ENCODE measurements around the gene CUL4B. TPM values are rescaled to one million over a fixed set of nuclear protein-coding genes. Genes with fewer than 3 reads are reported as not detected.

CUL4B gene
- total RNA-seq, 1 experiment from 2014 or later, result 38.9 TPM

DNA sequence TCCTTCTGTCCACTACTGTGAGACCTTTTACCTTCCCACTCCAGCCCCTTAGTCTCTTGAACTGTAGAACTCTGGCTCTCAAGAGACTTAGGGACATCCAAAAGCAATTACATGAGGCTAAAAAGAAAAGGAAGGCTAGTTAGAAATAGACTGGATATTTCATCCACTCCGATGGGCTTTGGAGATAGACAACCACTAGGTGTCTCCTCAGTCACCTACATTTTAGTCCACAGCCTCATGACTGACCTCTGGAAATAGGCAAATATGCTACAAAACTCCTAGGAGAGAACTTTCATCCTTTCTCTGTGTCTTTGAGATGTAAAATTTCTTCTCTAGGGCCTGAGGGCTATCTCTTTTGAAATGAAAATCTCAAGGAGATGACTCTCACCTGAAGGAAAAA, 46.5 kb downstream of the CUL4B start (continued):
- TF ChIP-seq, protein P1, sequence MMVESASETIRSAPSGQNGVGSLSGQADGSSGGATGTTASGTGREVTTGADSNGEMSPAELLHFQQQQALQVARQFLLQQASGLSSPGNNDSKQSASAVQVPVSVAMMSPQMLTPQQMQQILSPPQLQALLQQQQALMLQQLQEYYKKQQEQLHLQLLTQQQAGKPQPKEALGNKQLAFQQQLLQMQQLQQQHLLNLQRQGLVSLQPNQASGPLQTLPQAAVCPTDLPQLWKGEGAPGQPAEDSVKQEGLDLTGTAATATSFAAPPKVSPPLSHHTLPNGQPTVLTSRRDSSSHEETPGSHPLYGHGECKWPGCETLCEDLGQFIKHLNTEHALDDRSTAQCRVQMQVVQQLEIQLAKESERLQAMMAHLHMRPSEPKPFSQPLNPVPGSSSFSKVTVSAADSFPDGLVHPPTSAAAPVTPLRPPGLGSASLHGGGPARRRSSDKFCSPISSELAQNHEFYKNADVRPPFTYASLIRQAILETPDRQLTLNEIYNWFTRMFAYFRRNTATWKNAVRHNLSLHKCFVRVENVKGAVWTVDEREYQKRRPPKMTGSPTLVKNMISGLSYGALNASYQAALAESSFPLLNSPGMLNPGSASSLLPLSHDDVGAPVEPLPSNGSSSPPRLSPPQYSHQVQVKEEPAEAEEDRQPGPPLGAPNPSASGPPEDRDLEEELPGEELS (CRISPR knock-in tag; IDR thresholded peaks at IDR 0.05), result no peak
- TF ChIP-seq ZNF317 (CRISPR knock-in tag; IDR thresholded peaks at IDR 0.05; ENCODE audit: borderline replicate concordance, low read depth) (no peak), ELF4 (CRISPR knock-in tag; IDR thresholded peaks at IDR 0.05; ENCODE audit: low read depth) (no peak)

DNA sequence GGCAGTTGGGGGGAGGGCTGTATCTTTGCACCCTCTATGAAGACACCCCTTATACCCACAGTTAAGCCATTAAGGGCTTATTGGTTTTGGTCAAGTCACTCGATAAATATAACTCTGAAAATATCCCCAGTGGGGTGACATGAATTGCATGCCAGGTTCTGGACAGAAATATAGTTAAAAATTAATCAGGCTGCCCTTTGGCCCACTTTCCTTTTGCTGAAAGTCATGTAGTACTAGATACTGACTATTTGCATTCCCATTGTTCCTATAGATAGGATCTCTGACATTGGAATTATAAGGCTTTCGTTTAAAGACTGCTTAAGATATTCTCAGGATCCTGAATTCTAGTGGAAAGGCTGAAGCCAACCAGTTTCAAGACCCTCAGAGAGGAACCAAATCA, 48.1 kb downstream of the CUL4B start:
- POLR2A ChIA-PET, result no interaction called here
- no peak for ATAC-seq
- Mint-ChIP-seq H3K36me3 (no peaks in the 10 kb centered on the region), H3K27ac (no peak overlapping the region), H3K27me3 (ENCODE audit: low read depth) (no peaks in the 10 kb centered on the region), H3K4me1 (peaks cover 10% of the 10 kb centered on the region), H3K9me3 (no peaks in the 10 kb centered on the region), H3K4me3 (no peak overlapping the region)
- DNase-seq (ENCODE audit: low spot score), result no peak
- CTCF ChIA-PET, result no interaction called here
- TF ChIP-seq, protein P2, sequence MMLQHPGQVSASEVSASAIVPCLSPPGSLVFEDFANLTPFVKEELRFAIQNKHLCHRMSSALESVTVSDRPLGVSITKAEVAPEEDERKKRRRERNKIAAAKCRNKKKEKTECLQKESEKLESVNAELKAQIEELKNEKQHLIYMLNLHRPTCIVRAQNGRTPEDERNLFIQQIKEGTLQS (CRISPR knock-in tag; conservative IDR thresholded peaks at IDR 0.05), result no peak
- no peak for TF ChIP-seq OVOL2 (CRISPR knock-in tag; IDR thresholded peaks at IDR 0.05; ENCODE audit: borderline replicate concordance)
- TF ChIP-seq SOX15 (CRISPR knock-in tag; IDR thresholded peaks at IDR 0.05), result no peak
- no peak for TF ChIP-seq TP53 (CRISPR knock-in tag; IDR thresholded peaks at IDR 0.05)
- TF ChIP-seq, protein P3, sequence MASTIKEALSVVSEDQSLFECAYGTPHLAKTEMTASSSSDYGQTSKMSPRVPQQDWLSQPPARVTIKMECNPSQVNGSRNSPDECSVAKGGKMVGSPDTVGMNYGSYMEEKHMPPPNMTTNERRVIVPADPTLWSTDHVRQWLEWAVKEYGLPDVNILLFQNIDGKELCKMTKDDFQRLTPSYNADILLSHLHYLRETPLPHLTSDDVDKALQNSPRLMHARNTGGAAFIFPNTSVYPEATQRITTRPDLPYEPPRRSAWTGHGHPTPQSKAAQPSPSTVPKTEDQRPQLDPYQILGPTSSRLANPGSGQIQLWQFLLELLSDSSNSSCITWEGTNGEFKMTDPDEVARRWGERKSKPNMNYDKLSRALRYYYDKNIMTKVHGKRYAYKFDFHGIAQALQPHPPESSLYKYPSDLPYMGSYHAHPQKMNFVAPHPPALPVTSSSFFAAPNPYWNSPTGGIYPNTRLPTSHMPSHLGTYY (CRISPR knock-in tag; IDR thresholded peaks at IDR 0.05), result no peak
- TF ChIP-seq PRRX2 (CRISPR knock-in tag; IDR thresholded peaks at IDR 0.05), result no peak
- no peak for TF ChIP-seq ZNF671 (CRISPR knock-in tag; IDR thresholded peaks at IDR 0.05)
- TF ChIP-seq MXD4 (CRISPR knock-in tag; IDR thresholded peaks at IDR 0.05; ENCODE audit: borderline replicate concordance), result no peak
- TF ChIP-seq, protein P1 (CRISPR knock-in tag; IDR thresholded peaks at IDR 0.05), result no peak
- no peak for TF ChIP-seq CREB1 (CRISPR knock-in tag; IDR thresholded peaks at IDR 0.05)
- TF ChIP-seq CBFB (CRISPR knock-in tag; IDR thresholded peaks at IDR 0.05; ENCODE audit: low read depth), result no peak
- no peak for TF ChIP-seq FOXK1 (CRISPR knock-in tag; IDR thresholded peaks at IDR 0.05)
- no peak for TF ChIP-seq TCF7 (CRISPR knock-in tag; IDR thresholded peaks at IDR 0.05; ENCODE audit: low read depth)

DNA sequence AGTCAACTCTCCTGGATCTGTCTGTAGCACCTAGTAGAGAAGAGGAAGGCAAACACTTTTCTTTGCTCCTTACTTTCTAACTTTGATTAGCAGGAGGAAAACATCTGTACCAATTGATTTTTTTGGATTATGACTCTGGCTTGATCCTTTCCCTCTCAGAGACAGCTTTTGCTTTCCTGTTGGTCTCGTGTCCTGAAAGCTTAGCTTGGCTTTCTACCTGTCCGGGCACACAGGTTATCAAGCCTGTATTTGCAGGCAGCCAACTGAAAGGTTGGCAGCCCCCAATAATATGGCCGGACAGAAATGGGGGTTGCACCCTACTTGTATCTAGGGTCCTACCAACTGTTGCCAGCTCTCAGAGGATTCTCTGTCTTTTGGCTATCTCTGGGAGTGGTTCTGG, 48.5 kb downstream of the CUL4B start:
- H3K4me1 Mint-ChIP-seq, result peaks cover 10% of the 10 kb centered on the region
- H3K36me3 Mint-ChIP-seq, result no peaks in the 10 kb centered on the region
- H3K9me3 Mint-ChIP-seq, result no peaks in the 10 kb centered on the region
- no peak overlapping the region for H3K27ac Mint-ChIP-seq
- H3K4me3 Mint-ChIP-seq, result no peak overlapping the region
- ChIA-PET POLR2A (no interaction called here), CTCF (no interaction called here)
- DNase-seq (ENCODE audit: low spot score) (no peak), ATAC-seq (no peak)
- H3K27me3 Mint-ChIP-seq (ENCODE audit: low read depth), result no peaks in the 10 kb centered on the region
- TF ChIP-seq, protein P4, sequence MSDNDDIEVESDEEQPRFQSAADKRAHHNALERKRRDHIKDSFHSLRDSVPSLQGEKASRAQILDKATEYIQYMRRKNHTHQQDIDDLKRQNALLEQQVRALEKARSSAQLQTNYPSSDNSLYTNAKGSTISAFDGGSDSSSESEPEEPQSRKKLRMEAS (CRISPR knock-in tag; IDR thresholded peaks at IDR 0.05), result no peak
- TF ChIP-seq ZNF423 (CRISPR knock-in tag; IDR thresholded peaks at IDR 0.05), result no peak
- no peak for TF ChIP-seq HMGA2 (CRISPR knock-in tag; IDR thresholded peaks at IDR 0.05)
- TF ChIP-seq RORB (CRISPR knock-in tag; IDR thresholded peaks at IDR 0.05), result no peak
- no peak for TF ChIP-seq PRRX2 (CRISPR knock-in tag; IDR thresholded peaks at IDR 0.05)
- TF ChIP-seq, protein P5, sequence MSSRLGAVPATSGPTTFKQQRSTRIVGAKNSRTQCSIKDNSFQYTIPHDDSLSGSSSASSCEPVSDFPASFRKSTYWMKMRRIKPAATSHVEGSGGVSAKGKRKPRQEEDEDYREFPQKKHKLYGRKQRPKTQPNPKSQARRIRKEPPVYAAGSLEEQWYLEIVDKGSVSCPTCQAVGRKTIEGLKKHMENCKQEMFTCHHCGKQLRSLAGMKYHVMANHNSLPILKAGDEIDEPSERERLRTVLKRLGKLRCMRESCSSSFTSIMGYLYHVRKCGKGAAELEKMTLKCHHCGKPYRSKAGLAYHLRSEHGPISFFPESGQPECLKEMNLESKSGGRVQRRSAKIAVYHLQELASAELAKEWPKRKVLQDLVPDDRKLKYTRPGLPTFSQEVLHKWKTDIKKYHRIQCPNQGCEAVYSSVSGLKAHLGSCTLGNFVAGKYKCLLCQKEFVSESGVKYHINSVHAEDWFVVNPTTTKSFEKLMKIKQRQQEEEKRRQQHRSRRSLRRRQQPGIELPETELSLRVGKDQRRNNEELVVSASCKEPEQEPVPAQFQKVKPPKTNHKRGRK (CRISPR knock-in tag; IDR thresholded peaks at IDR 0.05; ENCODE audit: borderline replicate concordance), result no peak
- TF ChIP-seq TP53 (CRISPR knock-in tag; IDR thresholded peaks at IDR 0.05), result no peak
- TF ChIP-seq NFATC4 (CRISPR knock-in tag; IDR thresholded peaks at IDR 0.05), result no peak
- TF ChIP-seq ZNF138 (CRISPR knock-in tag; conservative IDR thresholded peaks at IDR 0.05), result no peak
- no peak for TF ChIP-seq NFE2L1 (CRISPR knock-in tag; IDR thresholded peaks at IDR 0.05)
- no peak for TF ChIP-seq ZNF263 (CRISPR knock-in tag; IDR thresholded peaks at IDR 0.05; ENCODE audit: low read depth)
- TF ChIP-seq GTF2I (CRISPR knock-in tag; conservative IDR thresholded peaks at IDR 0.05), result no peak
- no peak for TF ChIP-seq SOX15 (CRISPR knock-in tag; IDR thresholded peaks at IDR 0.05)
- no peak for TF ChIP-seq JUN (CRISPR knock-in tag; IDR thresholded peaks at IDR 0.05)
- no peak for TF ChIP-seq ATF1 (CRISPR knock-in tag; IDR thresholded peaks at IDR 0.05)
- no peak for TF ChIP-seq SP1 (CRISPR knock-in tag; conservative IDR thresholded peaks at IDR 0.05)
- no peak for TF ChIP-seq SMAD3 (CRISPR knock-in tag; IDR thresholded peaks at IDR 0.05; ENCODE audit: borderline replicate concordance)
- TF ChIP-seq IRF2 (CRISPR knock-in tag; IDR thresholded peaks at IDR 0.05; ENCODE audit: borderline replicate concordance, low read depth), result no peak
- TF ChIP-seq, protein P2 (CRISPR knock-in tag; conservative IDR thresholded peaks at IDR 0.05), result no peak
